CD4-positive, alpha-beta T cell (primary cell): ENCODE results near the gene MSMB. TPM values are rescaled to one million over a fixed set of nuclear protein-coding genes. Genes with fewer than 3 reads are reported as not detected.

ENCODE experiments used
- ATAC-seq: fragments of 200-7000 bp; cut with Tn5 transposase; one replicate; pipeline ENCODE4 v1.10.0; 2022; ENCODE audit warnings: mild to moderate bottlenecking; ENCODE audit not compliant: poor library complexity
- CTCF ChIA-PET: fragments of 350-600 bp; sonication (Branson Sonifier 250); formaldehyde crosslinking; loops from one replicate; lab custom pipeline; 2021; ENCODE audit warnings: antibody characterized with exemption, inconsistent platforms; lab: Charles Lee
- POLR2A ChIA-PET: fragments of 350-600 bp; sonication (Branson Sonifier 250); formaldehyde crosslinking; loops from one replicate; lab custom pipeline; 2021; ENCODE audit warnings: antibody characterized with exemption, inconsistent platforms; lab: Charles Lee
- DNase-seq, 14 experiments: peaks; one replicate each; pipeline ENCODE4 v3.0.0-alpha.2; 2013 to 2020; ENCODE audit warnings: mixed read lengths in 2 of 14
- H3K27ac ChIP-seq, 2 donors: one replicate each; pipeline versions ENCODE4 v1.5.1 to v1.7.0; 2013; ENCODE audit warnings: low read length in 2 of 2, low read depth in 1 of 2, mild to moderate bottlenecking in 1 of 2
- H3K27me3 ChIP-seq, 2 experiments: 1 replicate in 1 of 2; 2 replicates in 1 of 2; pipeline versions ENCODE4 v1.6.1 to v1.7.0; 2013; ENCODE audit warnings: low read length in 2 of 2, control low read depth in 1 of 2, mild to moderate bottlenecking in 1 of 2, moderate library complexity in 1 of 2; ENCODE audit not compliant: insufficient read depth in 2 of 2, control insufficient read depth in 1 of 2
- H3K36me3 ChIP-seq: one replicate; pipeline ENCODE4 v1.6.1; 2013; ENCODE audit warnings: low read length, control low read depth; ENCODE audit not compliant: insufficient read depth
- H3K4me1 ChIP-seq: one replicate; pipeline ENCODE4 v1.6.1; 2013; ENCODE audit warnings: low read length, control low read depth; ENCODE audit not compliant: insufficient read depth
- H3K4me3 ChIP-seq: one replicate; pipeline ENCODE4 v1.5.1; 2013; ENCODE audit warnings: mild to moderate bottlenecking, low read length, moderate library complexity
- H3K9me3 ChIP-seq, 2 experiments: 1 replicate in 1 of 2; 2 replicates in 1 of 2; pipeline versions ENCODE4 v1.6.1 to v1.7.0; 2013; ENCODE audit warnings: low read length in 2 of 2, mild to moderate bottlenecking in 2 of 2, control low read depth in 1 of 2, moderate library complexity in 1 of 2; ENCODE audit not compliant: control insufficient read depth in 1 of 2, insufficient read depth in 1 of 2
- H3K27ac Mint-ChIP-seq: one replicate; pipeline ENCODE4 v1.8.0; 2020; ENCODE audit warnings: mixed read lengths
- H3K27me3 Mint-ChIP-seq: one replicate; pipeline ENCODE4 v1.8.0; 2021; ENCODE audit warnings: mixed read lengths
- H3K36me3 Mint-ChIP-seq: one replicate; pipeline ENCODE4 v1.8.0; 2021; ENCODE audit warnings: low read depth, mixed read lengths
- H3K4me1 Mint-ChIP-seq: one replicate; pipeline ENCODE4 v1.8.0; 2021; ENCODE audit warnings: low read depth, mixed read lengths
- H3K4me3 Mint-ChIP-seq: one replicate; pipeline ENCODE4 v1.8.0; 2020; ENCODE audit warnings: mild to moderate bottlenecking, mixed read lengths
- H3K9me3 Mint-ChIP-seq: one replicate; pipeline ENCODE4 v1.8.0; 2020; ENCODE audit warnings: mixed read lengths
- intact Hi-C, 2 experiments: fragments of 100-400 bp; cut with DNase I in 1 of 2; cut with micrococcal nuclease in 1 of 2; formaldehyde crosslinking; loops; one replicate each; pipeline versions ENCODE4 v1.15.1 to v1.9.0; 2023 to 2025; cut with DNase I, micrococcal nuclease
- total RNA-seq, 174 experiments: library from RNA in 2 of 174; stranded (reverse) in 2 of 174; gene quantifications; one replicate each; pipeline ENCODE4 v1.2.3 and lab custom pipeline; 2021 to 2026
- TF ChIP-seq, protein P1 (sequence below): fragments of 200-600 bp; IDR thresholded peaks from one replicate; pipeline ENCODE4 v1.8.0; 2022; ENCODE audit warnings: antibody characterized with exemption, mild to moderate bottlenecking

Gene MSMB
- total RNA-seq, 2 experiments from 2014 or later: not detected

DNA sequence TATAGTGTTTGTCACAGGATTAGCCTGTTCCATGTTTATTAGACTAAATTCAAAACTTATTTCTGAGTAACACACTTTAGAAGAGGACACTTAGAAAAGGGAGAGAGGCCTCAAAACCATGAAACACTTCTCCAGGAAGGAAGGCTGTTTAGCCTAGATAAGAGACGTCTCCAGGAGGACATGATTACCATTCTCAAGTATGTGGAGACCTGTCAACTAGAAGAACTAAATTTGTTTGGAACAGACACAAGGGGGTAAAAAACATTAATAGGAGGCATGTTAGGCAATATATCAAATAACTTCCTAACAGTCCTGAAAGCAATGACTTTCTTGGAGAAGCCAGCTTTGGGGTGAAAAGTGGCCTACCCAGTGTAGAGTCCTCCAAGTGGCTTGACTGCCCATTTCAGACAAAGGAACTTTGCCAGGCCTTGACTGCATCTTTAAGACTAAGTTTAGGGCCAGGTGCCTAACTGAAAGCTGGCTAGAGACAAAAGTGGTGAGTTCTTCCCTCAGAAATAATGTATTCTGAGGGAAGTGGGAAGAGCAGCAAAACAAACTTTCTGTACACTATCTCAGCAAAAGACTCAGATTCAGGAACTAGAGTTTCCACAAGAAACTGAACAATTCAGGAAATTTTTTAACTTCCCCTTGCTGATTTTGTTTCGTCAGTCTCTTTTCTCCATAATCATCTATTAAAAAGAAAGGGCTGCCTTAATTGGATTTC is 27.5 kb downstream of the MSMB start:
- H3K4me1 Mint-ChIP-seq: peaks cover 72% of the 10 kb centered on the region

DNA sequence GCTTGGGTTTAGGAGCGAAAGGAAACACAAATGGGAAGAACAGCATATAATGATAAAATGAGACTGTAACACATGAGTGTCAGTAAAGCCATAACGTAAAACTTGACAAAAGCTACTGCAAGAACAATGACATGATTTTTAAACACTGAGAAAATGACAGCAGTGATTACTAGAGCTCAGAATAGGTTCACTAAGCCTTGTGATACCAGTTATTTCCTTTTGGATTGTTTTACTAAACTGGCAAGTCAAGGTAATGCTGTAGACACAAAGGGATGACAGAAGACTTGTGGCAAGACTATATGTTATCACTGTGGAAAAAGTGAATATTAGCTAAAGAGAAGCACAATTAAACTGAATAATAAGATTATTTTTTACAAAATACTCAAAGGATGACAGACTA is 28.3 kb downstream of the MSMB start:
- Mint-ChIP-seq H3K36me3 (peaks cover 40% of the 10 kb centered on the region), H3K4me3 (no peak overlapping the region), H3K27me3 (no peaks in the 10 kb centered on the region), H3K9me3 (no peaks in the 10 kb centered on the region), H3K4me1 (peaks cover 64% of the 10 kb centered on the region), H3K27ac (peak overlapping the region; percentile 75)
- intact Hi-C loops: no loop called here
- Histone ChIP-seq H3K4me1 (peaks cover 31% of the 10 kb centered on the region), H3K36me3 (peaks cover 42% of the 10 kb centered on the region), H3K4me3 (no peak overlapping the region), H3K27ac (no peak overlapping the region), H3K9me3 (no peaks in the 10 kb centered on the region), H3K27me3 (no peaks in the 10 kb centered on the region)
- no peak for ATAC-seq
- ChIA-PET POLR2A (interaction anchor here (0.7 to 0.8 kb wide), 2 partner anchors 9 to 12 kb away, joined by 3 read pairs; no protein-coding TSS in a partner anchor), CTCF (no interaction called here)
- no peak for DNase-seq
- TF ChIP-seq, protein P1, sequence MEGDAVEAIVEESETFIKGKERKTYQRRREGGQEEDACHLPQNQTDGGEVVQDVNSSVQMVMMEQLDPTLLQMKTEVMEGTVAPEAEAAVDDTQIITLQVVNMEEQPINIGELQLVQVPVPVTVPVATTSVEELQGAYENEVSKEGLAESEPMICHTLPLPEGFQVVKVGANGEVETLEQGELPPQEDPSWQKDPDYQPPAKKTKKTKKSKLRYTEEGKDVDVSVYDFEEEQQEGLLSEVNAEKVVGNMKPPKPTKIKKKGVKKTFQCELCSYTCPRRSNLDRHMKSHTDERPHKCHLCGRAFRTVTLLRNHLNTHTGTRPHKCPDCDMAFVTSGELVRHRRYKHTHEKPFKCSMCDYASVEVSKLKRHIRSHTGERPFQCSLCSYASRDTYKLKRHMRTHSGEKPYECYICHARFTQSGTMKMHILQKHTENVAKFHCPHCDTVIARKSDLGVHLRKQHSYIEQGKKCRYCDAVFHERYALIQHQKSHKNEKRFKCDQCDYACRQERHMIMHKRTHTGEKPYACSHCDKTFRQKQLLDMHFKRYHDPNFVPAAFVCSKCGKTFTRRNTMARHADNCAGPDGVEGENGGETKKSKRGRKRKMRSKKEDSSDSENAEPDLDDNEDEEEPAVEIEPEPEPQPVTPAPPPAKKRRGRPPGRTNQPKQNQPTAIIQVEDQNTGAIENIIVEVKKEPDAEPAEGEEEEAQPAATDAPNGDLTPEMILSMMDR: no peak

More for the DNA sequence above, 27.5 kb downstream of the MSMB start:
- no peaks in the 10 kb centered on the region for H3K27me3 Mint-ChIP-seq
- Histone ChIP-seq H3K9me3 (no peaks in the 10 kb centered on the region), H3K4me1 (peaks cover 37% of the 10 kb centered on the region), H3K27me3 (no peaks in the 10 kb centered on the region), H3K4me3 (no peak overlapping the region), H3K27ac (no peak overlapping the region), H3K36me3 (peaks cover 33% of the 10 kb centered on the region)
- DNase-seq: no peak
- intact Hi-C loops: no loop called here
- ATAC-seq: no peak
- peak overlapping the region; percentile 28 for H3K4me3 Mint-ChIP-seq
- H3K9me3 Mint-ChIP-seq: no peaks in the 10 kb centered on the region
- H3K36me3 Mint-ChIP-seq: peaks cover 31% of the 10 kb centered on the region
- TF ChIP-seq, protein P1: no peak
- peak overlapping the region; percentile 75 for H3K27ac Mint-ChIP-seq
- ChIA-PET POLR2A (interaction anchor here (1.7 to 2.9 kb wide), 2 partner anchors 11 to 15 kb away, joined by 4 to 16 read pairs; partner anchors contain the start of gene NCOA4), CTCF (interaction anchor here (0.5 kb wide), 1 partner anchor 9 kb away, joined by 3 read pairs; no protein-coding TSS in a partner anchor)

DNA sequence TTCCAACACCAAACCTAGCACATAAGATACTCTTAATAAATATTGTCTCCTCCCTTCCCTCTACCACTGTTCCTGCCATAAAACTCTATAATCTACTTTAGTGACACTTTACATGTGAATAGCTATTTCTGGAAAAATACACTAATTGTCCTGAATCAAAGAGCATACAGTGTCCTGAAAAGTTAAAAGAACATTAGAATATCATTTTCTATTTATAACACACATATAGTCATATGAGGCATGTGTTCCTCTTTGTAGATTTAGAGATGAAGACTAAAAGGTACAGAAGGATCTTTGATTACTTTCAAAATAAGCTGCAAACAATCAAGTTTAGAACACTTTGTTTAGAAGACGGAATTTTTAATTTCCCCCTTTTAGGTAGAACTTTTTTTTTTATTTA is 29.3 kb downstream of the MSMB start:
- peaks cover 49% of the 10 kb centered on the region for H3K36me3 Mint-ChIP-seq
- TF ChIP-seq, protein P1: no peak
- ChIA-PET POLR2A (interaction anchor here (0.5 to 0.8 kb wide), 2 partner anchors 13 to 15 kb away, joined by 3 read pairs; no protein-coding TSS in a partner anchor), CTCF (no interaction called here)
- peak overlapping the region; percentile 65 for H3K27ac Mint-ChIP-seq
- Histone ChIP-seq H3K27me3 (no peaks in the 10 kb centered on the region), H3K27ac (no peak overlapping the region), H3K36me3 (peaks cover 51% of the 10 kb centered on the region), H3K4me1 (peaks cover 22% of the 10 kb centered on the region), H3K9me3 (no peaks in the 10 kb centered on the region), H3K4me3 (no peak overlapping the region)
- ATAC-seq (no peak), DNase-seq (no peak)
- no peak overlapping the region for H3K4me3 Mint-ChIP-seq
- no peaks in the 10 kb centered on the region for H3K27me3 Mint-ChIP-seq
- intact Hi-C loops: no loop called here
- H3K9me3 Mint-ChIP-seq: no peaks in the 10 kb centered on the region
- H3K4me1 Mint-ChIP-seq: peaks cover 54% of the 10 kb centered on the region
